Skeletal muscle satellite cell (primary cell): ENCODE data around the gene PPFIA1.

ENCODE experiments used
- H3K27me3 ChIP-seq: 2 replicates; pipeline ENCODE4 v1.7.0; 2013; ENCODE audit warnings: low read length; ENCODE audit not compliant: control insufficient read depth, insufficient read depth
- H3K36me3 ChIP-seq: 2 replicates; pipeline ENCODE4 v1.7.0; 2013; ENCODE audit warnings: mild to moderate bottlenecking, control low read depth, low read length; ENCODE audit not compliant: insufficient read depth
- H3K4me1 ChIP-seq: 2 replicates; pipeline ENCODE4 v1.7.0; 2013; ENCODE audit warnings: low read length; ENCODE audit not compliant: control insufficient read depth, insufficient read depth
- H3K4me2 ChIP-seq: 2 replicates; pipeline ENCODE4 v1.7.0; 2013; ENCODE audit warnings: mild to moderate bottlenecking, low read length
- H3K4me3 ChIP-seq: 2 replicates; pipeline ENCODE4 v1.7.0; 2013; ENCODE audit warnings: low read length
- H3K9ac ChIP-seq: 2 replicates; pipeline ENCODE4 v1.7.0; 2013; ENCODE audit warnings: mild to moderate bottlenecking, low read depth, low read length, moderate library complexity
- H3K9me3 ChIP-seq: replicated peaks from 2 replicates; pipeline ENCODE4 v1.7.0; 2013; ENCODE audit warnings: mild to moderate bottlenecking, control low read depth, low read length

The PPFIA1 gene

DNA sequence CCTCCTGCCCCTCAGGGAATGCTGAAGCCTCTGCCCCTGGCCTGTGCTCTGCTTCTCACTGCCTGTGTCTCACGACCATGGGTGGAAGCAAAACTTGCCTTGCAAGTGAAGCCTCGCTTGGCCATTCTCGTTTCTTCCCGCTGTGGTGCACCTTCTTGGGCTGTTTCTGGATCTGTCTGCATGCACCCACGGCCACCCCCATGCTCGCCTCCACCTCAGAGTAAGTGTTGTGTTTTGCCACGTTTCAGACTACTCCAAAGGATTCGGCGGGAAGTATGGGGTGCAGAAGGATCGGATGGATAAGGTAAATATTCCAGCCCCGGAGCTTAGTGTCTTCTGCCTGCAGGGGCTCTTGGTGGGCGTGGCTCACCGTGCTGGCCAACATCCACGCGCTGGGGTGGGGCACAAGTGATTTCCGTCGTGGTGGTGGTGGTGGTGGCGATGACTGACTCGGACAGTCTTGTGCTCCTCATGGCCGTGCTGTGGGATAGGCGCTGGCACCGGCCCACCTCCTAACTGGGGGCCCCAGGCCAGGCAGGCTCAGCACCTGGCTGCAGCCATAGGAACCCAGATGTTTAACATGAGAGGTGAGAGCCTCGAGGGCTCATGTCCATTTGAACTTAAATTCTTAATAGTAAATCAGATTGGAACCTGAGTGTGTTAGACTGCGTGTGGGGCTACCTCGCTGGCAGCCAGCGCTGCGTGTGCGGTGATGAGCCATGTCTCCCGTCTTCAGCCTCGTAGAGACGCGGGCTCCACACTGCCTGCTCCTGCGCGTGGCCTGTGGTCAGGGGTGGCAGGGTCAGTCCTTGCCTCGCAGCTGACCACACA, 152.4 kb downstream of the PPFIA1 start:
- Histone ChIP-seq H3K9ac (no peak overlapping the region), H3K4me2 (no peak overlapping the region), H3K36me3 (peaks cover 88% of the 10 kb centered on the region), H3K4me3 (no peak overlapping the region), H3K27me3 (no peaks in the 10 kb centered on the region), H3K9me3 (no peaks in the 10 kb centered on the region), H3K4me1 (peaks cover 24% of the 10 kb centered on the region)

DNA sequence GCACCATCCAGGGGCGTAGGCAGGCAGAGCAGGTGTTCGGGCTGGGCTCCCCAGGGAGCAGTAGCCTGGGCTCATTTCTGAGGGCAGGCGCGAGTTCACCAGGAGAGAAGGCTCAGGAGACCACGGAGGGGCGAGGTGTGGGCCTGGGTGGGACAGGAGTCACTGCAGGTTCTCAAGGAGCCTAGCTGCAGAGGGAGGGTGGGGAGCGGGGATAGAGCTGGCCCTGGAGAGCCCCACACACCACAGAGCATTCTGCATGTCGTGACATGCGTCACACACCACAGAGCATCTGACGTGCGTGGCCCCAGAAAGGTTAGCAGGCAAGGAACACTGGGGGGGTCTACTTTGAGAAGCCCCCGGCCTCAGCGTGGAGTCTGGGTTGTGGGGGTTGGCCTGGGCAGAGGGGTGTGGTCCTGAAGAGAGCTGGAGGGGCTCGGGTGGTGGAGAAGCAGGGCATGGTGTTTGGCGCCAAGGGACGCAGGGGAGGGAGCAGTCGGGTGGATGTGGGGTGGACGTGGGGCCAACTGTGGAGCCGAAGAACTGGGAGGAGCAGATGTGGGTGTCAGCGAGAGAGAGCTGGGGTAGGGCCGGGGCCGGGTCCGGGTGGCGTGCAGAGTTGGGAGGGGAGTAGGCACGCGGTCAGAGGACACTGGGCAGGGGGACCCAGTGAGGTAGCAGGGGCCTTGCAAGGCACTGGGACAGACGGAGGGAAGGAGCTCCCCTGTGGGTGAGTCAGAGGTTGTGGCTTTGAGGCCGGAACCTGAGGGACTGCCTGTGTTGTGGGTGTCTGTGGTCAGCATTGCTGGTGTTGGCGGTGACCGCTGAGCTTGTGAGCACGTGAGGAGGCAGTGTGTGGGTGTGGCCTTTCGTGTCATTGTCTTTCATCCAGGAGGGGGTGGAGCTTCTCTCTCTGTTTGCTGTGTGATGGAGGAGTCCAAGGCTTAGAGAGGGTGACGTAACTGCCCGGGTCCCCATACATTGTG, 153.3 kb downstream of the PPFIA1 start:
- Histone ChIP-seq H3K9ac (no peak overlapping the region), H3K4me1 (peaks cover 24% of the 10 kb centered on the region), H3K27me3 (no peaks in the 10 kb centered on the region), H3K4me2 (peak overlapping the region; percentile 3), H3K36me3 (peaks cover 88% of the 10 kb centered on the region), H3K9me3 (no peaks in the 10 kb centered on the region), H3K4me3 (no peak overlapping the region)

DNA sequence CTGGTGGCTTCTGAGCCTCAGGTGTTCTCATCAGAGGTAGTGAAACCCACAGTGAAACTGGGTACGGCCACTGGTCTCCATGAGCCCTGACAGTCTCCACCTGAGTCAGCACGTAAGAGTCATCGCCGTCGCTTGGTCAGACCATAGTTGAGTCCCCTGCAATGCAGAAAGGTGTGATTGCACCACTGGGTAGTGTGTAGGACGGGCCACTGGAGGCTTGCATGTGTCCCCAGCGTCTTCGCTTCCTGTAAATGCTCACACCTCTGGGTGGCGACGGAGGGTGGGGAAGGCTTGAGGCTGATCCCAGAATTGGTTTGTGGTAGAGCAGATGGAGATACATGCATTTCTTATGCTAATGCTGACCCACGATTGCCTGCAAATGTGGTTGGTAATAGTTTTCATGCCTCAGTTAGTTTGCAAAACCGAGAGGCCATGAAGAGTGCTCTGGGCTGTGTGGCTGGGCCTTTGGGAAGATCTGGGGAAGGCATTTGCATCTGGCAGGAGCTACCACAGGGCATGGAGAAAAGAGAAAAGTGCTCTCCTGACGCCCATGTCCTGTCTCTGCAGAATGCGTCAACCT, 154.4 kb downstream of the PPFIA1 start:
- no peak overlapping the region for H3K4me2 ChIP-seq
- no peak overlapping the region for H3K9ac ChIP-seq
- H3K9me3 ChIP-seq, result no peaks in the 10 kb centered on the region
- peaks cover 90% of the 10 kb centered on the region for H3K36me3 ChIP-seq
- no peak overlapping the region for H3K4me3 ChIP-seq
- no peaks in the 10 kb centered on the region for H3K27me3 ChIP-seq
- H3K4me1 ChIP-seq, result peaks cover 22% of the 10 kb centered on the region

GRCh38 chr11:70427436-70427835, 156.9 kb downstream of the PPFIA1 start:
- H3K4me3 ChIP-seq, result no peak overlapping the region
- H3K9ac ChIP-seq, result no peak overlapping the region
- H3K4me1 ChIP-seq, result peaks cover 16% of the 10 kb centered on the region
- no peaks in the 10 kb centered on the region for H3K27me3 ChIP-seq
- peaks cover 90% of the 10 kb centered on the region for H3K36me3 ChIP-seq
- H3K9me3 ChIP-seq, result no peaks in the 10 kb centered on the region
- no peak overlapping the region for H3K4me2 ChIP-seq

GRCh38 chr11:70428701-70429427, 158.4 kb downstream of the PPFIA1 start:
- Histone ChIP-seq H3K27me3 (no peaks in the 10 kb centered on the region), H3K9ac (no peak overlapping the region), H3K36me3 (peaks cover 90% of the 10 kb centered on the region), H3K4me3 (no peak overlapping the region), H3K9me3 (no peaks in the 10 kb centered on the region), H3K4me2 (no peak overlapping the region), H3K4me1 (peaks cover 8% of the 10 kb centered on the region)

DNA sequence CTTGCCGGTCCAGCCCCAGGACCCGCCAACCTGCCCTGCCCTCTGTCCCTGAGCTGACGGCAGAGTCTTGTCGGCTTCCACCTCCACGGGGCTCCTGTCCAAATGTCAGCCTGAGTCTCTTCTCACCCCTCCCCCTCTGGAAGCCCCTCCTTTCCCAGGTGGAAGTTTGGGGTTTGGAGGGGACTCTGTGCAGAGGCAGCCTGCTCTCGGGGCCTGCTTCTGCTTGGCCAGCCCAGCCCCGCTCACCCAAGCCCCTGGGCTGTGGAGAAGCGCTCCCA, 158.9 kb downstream of the PPFIA1 start:
- H3K9ac ChIP-seq, result no peak overlapping the region
- H3K27me3 ChIP-seq, result no peaks in the 10 kb centered on the region
- no peak overlapping the region for H3K4me3 ChIP-seq
- H3K36me3 ChIP-seq, result peaks cover 90% of the 10 kb centered on the region
- H3K4me1 ChIP-seq, result peaks cover 2% of the 10 kb centered on the region
- H3K9me3 ChIP-seq, result no peaks in the 10 kb centered on the region
- H3K4me2 ChIP-seq, result no peak overlapping the region

DNA sequence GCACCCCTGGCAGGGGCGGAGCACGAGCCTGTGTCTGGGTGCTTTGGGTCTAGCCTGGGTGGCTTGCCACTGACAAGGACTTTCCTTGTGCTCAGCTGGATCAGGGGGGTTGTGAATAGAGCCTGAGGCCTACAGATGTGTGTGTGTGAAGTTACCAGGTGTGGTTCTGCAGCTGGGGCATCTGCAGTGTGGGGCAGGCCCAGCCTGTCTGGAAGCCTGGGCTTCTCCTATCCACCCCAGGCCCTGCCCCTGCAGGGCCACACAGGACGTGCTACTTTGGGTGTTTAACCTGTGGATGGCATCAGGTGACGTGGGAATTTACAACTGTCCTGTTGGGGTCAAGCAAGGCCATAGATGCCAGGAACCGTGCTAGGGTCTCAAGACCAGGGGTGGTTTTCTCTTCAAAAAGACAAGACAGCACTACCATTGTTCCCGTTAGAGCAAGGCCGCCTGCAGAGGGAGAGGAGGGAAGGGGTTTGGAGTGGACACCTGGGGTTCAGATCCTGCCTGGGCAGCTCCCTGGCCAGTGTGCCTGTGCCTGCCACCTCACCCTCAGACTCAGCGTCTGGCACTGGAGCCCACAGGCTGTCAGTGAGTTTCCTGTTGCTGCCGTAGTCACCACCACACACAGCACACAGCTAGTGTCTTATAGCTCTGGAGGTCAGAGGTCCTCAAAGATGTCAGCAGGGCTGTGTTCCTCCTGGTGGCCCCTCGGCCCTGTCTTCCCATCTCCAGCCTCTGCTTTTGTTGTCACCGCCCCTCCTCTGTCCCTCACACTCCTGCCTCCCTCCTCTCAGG, 159.4 kb downstream of the PPFIA1 start:
- Histone ChIP-seq H3K36me3 (peaks cover 90% of the 10 kb centered on the region), H3K4me2 (no peak overlapping the region), H3K4me1 (no peaks in the 10 kb centered on the region), H3K9me3 (no peaks in the 10 kb centered on the region), H3K9ac (no peak overlapping the region), H3K4me3 (no peak overlapping the region), H3K27me3 (no peaks in the 10 kb centered on the region)

DNA sequence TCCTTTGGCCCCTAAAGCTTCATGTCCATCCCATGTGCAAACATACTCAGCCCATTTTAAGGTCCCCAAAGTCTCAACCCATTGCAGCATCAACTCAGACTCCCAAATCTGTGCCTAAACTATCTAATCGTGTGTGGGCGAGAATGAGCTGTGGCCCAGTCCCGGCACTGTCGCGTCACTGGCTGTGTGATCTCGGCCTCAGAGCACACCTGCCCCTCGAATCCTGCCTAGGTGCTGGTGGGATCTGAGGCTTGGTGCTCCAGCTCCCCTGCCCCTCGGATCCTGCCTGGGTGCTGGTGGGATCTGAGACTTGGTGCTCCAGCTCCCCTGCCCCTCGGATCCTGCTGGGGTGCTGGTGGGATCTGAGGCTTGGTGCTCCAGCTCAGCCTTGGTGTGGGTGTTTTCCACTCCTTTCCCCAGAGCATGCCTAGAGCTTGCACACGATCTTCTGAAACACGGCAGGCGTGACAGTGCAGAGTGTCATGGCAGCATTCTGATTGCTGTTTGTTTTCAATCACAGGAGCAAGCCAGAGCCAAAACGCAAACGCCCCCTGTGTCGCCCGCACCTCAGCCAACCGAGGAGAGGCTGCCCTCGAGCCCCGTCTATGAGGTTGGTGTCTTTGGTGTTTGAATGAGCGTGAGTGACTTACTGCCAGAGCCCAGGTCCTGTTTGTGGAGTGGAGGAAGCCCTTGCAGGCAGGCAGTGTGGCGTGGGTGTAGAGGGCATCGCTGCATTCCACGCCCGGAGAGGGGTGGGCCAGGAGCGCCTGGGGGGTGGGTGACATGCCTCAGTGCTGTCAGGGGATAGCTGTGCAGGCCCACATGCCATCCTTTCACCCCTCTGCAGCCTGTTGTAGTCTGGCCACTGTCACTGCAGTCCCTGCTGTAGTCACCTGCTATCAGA, 160.4 kb downstream of the PPFIA1 start:
- H3K9me3 ChIP-seq, result no peaks in the 10 kb centered on the region
- no peak overlapping the region for H3K4me3 ChIP-seq
- no peaks in the 10 kb centered on the region for H3K4me1 ChIP-seq
- no peak overlapping the region for H3K4me2 ChIP-seq
- no peaks in the 10 kb centered on the region for H3K27me3 ChIP-seq
- H3K36me3 ChIP-seq, result peaks cover 90% of the 10 kb centered on the region
- no peak overlapping the region for H3K9ac ChIP-seq

- H3K9me3 ChIP-seq, result no peaks in the 10 kb centered on the region
- no peak overlapping the region for H3K4me3 ChIP-seq
- H3K27me3 ChIP-seq, result no peaks in the 10 kb centered on the region
- H3K4me2 ChIP-seq, result no peak overlapping the region
- H3K36me3 ChIP-seq, result peaks cover 94% of the 10 kb centered on the region
- H3K9ac ChIP-seq, result no peak overlapping the region
- H3K4me1 ChIP-seq, result no peaks in the 10 kb centered on the region
These were observed 161.1 kb downstream of the PPFIA1 start for GRCh38 chr11:70431611-70432010.

GRCh38 chr11:70432065-70432464, 161.6 kb downstream of the PPFIA1 start:
- H3K36me3 ChIP-seq, result peaks cover 97% of the 10 kb centered on the region
- no peak overlapping the region for H3K4me3 ChIP-seq
- no peaks in the 10 kb centered on the region for H3K9me3 ChIP-seq
- no peaks in the 10 kb centered on the region for H3K27me3 ChIP-seq
- no peaks in the 10 kb centered on the region for H3K4me1 ChIP-seq
- H3K9ac ChIP-seq, result no peak overlapping the region
- H3K4me2 ChIP-seq, result no peak overlapping the region
